ENCODE results near the gene CERK.

DNA sequence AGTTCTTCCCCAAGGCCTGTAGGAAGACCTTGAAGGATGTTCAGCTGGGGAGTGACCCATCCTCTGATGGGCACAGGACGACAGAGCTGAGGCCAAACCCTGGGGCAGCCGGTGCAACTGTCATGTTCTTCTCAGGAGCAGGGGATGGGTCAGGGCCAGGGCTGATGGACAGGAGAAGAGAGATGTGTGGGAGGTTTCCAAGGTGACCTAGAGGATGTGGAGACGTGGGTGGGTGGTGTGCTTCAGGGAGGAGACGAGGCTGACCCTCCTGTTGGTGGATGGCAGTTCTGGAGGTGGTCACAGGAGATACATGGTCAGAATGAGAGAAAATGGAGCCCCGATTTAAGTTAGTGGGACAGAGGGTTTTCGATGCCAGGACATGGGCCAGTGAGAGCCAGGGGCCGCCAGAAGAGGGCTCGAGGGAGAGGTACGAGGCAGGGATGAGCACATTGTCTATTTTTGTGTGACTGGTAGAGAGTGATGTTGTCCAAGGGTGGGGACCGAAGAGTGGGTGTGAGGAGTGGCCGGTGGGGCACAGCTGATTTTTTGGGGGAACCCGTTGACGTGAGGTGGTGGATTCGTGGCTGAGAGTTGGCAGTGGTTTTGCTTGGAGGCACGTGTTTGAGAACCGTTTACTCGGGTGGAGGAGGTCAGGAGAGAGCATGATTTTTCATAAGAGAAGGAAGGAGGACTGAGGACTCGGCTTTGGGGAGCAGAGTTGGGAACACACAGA, 39.0 kb upstream of the CERK start:
- TF ChIP-seq, protein P1, sequence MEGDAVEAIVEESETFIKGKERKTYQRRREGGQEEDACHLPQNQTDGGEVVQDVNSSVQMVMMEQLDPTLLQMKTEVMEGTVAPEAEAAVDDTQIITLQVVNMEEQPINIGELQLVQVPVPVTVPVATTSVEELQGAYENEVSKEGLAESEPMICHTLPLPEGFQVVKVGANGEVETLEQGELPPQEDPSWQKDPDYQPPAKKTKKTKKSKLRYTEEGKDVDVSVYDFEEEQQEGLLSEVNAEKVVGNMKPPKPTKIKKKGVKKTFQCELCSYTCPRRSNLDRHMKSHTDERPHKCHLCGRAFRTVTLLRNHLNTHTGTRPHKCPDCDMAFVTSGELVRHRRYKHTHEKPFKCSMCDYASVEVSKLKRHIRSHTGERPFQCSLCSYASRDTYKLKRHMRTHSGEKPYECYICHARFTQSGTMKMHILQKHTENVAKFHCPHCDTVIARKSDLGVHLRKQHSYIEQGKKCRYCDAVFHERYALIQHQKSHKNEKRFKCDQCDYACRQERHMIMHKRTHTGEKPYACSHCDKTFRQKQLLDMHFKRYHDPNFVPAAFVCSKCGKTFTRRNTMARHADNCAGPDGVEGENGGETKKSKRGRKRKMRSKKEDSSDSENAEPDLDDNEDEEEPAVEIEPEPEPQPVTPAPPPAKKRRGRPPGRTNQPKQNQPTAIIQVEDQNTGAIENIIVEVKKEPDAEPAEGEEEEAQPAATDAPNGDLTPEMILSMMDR (IDR thresholded peaks at IDR 0.05), result no peak
- TF ChIP-seq POLR2A (IDR thresholded peaks at IDR 0.05), result no peak

All from heart left ventricle (tissue), 13 donors.